ENCODE measurements around the gene GREB1L.
A peak's percentile ranks its signal among the peaks of the same experiment; 100 is the strongest.

The GREB1L gene

DNA sequence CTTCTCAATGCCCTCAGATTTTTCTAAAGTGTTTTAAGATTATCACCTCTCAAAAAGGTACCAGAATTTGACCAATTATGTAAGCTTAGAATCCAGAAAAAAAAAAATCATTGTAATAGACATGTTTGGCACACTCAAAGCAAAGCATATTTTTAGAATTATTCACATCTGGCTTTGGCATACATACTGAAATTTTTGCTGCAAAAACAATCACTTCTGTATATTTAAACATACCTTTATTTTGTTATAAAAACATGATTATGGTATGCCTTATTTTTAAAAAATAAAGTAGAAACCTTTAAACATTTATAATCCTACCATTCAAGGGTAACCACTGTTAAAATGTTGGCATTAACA, 215.1 kb downstream of the GREB1L start:
- DNase-seq (ENCODE audit: insufficient read length, low spot score) (no peak), FAIRE-seq (no peak)
- TF ChIP-seq, protein P1, sequence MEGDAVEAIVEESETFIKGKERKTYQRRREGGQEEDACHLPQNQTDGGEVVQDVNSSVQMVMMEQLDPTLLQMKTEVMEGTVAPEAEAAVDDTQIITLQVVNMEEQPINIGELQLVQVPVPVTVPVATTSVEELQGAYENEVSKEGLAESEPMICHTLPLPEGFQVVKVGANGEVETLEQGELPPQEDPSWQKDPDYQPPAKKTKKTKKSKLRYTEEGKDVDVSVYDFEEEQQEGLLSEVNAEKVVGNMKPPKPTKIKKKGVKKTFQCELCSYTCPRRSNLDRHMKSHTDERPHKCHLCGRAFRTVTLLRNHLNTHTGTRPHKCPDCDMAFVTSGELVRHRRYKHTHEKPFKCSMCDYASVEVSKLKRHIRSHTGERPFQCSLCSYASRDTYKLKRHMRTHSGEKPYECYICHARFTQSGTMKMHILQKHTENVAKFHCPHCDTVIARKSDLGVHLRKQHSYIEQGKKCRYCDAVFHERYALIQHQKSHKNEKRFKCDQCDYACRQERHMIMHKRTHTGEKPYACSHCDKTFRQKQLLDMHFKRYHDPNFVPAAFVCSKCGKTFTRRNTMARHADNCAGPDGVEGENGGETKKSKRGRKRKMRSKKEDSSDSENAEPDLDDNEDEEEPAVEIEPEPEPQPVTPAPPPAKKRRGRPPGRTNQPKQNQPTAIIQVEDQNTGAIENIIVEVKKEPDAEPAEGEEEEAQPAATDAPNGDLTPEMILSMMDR (IDR thresholded peaks at IDR 0.05; ENCODE audit: insufficient read depth, missing control alignments), result no peak

DNA sequence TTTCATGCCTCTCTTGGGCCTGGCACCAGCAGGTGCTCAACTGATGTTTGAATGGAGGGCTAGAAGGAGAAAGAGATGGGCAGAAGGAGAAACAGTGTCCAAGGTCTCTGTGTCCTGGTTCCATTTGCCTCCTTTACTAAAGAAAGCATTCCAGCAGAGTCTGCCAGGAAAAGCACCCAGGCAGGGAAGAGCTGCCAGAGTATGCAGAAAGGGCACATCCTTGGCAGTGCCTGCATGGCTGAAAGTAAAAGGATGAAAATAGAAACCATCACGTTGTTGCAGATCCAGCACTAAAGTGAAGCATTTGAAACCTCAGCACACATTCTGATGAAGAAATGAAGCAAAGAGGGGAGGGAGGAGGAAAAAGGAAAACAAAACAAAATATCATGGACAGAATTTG, 216.3 kb downstream of the GREB1L start:
- DNase-seq (ENCODE audit: insufficient read length, low spot score) (no peak), FAIRE-seq (no peak)
- TF ChIP-seq, protein P1 (IDR thresholded peaks at IDR 0.05; ENCODE audit: insufficient read depth, missing control alignments), result no peak

DNA sequence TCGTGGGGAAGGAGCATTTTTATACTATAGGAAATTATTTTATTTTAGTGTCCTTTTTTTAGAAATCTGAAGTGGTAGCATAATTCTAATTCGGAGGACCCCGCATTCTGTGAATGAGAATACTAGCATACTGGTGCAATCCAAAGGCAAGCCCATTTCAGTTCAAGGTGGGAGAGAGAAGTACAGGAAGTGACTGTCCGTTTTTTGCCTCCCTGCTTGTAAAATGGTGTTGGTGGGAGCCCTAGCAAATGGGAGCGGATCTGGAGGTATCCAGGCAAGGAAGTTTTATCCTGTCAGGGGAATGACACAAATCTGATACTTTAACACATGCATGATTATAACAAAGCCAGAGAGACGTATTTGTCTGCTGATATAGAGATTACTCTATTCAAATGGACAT, 216.8 kb downstream of the GREB1L start:
- DNase-seq (ENCODE audit: insufficient read length, low spot score), result no peak
- no peak for FAIRE-seq
- TF ChIP-seq, protein P1 (IDR thresholded peaks at IDR 0.05; ENCODE audit: insufficient read depth, missing control alignments), result no peak

DNA sequence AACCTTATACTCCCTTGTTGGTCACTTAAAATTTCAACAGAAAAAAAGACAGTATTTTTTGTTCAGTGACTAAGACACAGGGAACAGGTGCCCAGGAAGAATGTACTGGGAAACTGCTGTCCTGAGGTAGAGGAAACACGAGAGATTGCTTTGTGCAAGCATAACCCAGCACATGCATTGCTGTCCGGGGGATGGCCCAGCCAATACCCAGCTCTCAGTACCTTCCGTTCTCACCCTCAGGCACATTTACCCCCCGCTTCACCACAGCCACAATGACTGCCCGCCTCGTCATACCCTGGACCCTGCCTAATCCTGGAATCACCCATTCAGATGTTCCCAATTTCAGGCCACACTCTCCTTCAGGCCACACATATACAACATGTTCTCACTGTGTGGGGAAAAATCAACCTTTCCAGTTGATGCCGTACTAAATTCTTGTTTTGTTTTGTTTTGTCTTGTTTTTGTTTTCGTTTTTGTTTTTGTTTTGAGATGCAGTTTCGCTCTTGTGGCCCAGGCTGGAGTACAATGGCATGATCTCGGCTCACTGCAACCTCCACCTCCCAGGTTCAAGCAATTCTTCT, 217.8 kb downstream of the GREB1L start:
- TF ChIP-seq, protein P1 (IDR thresholded peaks at IDR 0.05; ENCODE audit: insufficient read depth, missing control alignments), result no peak
- DNase-seq (ENCODE audit: insufficient read length, low spot score) (no peak), FAIRE-seq (no peak)

DNA sequence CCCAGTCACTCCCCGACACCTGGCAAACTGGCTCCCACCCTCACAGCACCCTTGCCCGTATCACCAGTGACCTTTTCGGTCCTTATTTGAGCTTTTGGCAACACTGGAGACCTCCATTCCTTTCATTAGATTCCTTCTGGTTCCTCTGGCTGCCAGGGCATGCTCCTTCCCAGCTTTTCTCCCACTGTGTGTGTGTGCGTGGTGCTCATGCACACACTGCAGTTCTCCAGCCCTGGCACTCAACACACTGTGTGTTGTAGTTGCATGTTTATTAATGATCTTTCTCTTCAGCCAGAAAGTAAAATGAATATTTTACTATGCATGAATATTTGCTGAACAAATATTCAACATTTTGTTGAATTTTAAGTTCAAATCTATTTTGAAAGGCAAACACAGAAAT, 219.4 kb downstream of the GREB1L start:
- TF ChIP-seq, protein P1 (IDR thresholded peaks at IDR 0.05; ENCODE audit: insufficient read depth, missing control alignments), result no peak
- no peak for FAIRE-seq
- no peak for DNase-seq (ENCODE audit: insufficient read length, low spot score)

DNA sequence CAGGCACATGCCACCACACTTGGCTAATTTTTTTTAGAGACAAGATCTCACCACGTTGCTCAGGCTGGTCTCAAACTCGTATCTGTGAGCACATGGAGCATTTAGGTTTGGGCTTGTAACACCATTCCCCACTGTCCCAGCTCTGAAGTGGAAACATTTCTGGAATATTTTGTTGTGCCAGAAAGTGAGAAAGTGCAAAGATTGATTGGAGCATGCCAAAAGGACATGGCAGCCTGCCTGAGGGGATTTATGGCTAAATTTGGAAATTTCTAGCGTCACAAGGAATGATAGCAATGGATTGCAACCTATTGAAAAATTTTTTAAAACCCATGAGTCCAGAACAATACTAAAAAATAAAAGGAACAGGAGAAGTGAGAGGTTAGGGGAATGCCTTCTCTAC, 221.7 kb downstream of the GREB1L start:
- FAIRE-seq (no peak), DNase-seq (ENCODE audit: insufficient read length, low spot score) (no peak)
- TF ChIP-seq, protein P1 (IDR thresholded peaks at IDR 0.05; ENCODE audit: insufficient read depth, missing control alignments), result no peak

DNA sequence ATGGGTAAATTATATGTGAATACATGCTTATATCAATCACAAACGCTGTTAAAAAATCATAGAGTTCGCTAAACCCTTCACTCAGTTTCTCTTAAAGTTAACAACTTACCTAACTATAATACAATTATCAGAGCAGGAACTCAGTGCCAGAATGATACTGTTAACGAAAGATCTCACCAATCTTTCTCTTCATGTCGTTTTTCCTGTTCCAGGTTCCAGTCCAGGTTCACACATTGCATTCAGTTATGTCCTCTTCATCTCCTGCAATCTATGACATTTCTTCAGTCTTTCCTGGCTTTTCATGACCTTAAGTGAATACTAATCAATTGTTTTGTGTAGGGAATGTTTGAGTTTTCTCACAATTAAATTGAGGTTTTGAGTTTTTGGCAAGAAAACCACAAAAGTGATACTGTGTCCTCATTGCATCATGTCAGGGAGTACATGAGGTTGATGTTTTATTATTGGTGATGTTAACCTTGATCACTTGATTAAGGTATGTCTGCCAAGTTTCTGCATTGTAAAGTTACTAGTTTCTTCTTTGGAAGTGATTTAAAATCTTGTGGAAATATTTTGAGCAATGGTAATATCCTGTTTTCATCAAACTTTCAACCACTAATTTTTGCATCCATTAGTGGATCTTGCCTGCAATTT, 226.6 kb downstream of the GREB1L start:
- TF ChIP-seq, protein P1 (IDR thresholded peaks at IDR 0.05; ENCODE audit: insufficient read depth, missing control alignments), result no peak
- FAIRE-seq (peak; percentile 96), DNase-seq (ENCODE audit: insufficient read length, low spot score) (no peak)

All from D721Med (cell line).